A549 (cell line): ENCODE data around the gene ANLN.

Experiments used
- CBX8 ChIP-seq: fragments of 200-600 bp; sonication (generic); IDR thresholded peaks from 2 replicates; pipeline ENCODE4 v1.6.1; 2016
- CEBPB ChIP-seq, 2 experiments: fragments of >200 bp in 1 of 2; sonication (Bioruptor Twin) in 1 of 2; formaldehyde crosslinking in 1 of 2; IDR thresholded peaks; 2 replicates each; pipeline ENCODE4 v1.6.1; 2012 to 2016
- EP300 ChIP-seq, 2 experiments: fragments of >200 bp; sonication (Bioruptor Twin); formaldehyde crosslinking; IDR thresholded peaks; 2 replicates in 1 of 2; 3 replicates in 1 of 2; pipeline ENCODE4 v1.6.1; 2016 to 2017
- RAD21 ChIP-seq, 2 experiments: fragments of >200 bp in 1 of 2; sonication (Bioruptor Twin) in 1 of 2; formaldehyde crosslinking in 1 of 2; IDR thresholded peaks in 1 of 2; conservative IDR thresholded peaks in 1 of 2; 2 replicates in 1 of 2; 3 replicates in 1 of 2; pipeline ENCODE4 v1.6.1; 2012 to 2018; ENCODE audit warnings: inconsistent platforms in 1 of 2

- TF ChIP-seq RAD21 (conservative IDR thresholded peaks at IDR 0.05 in 1 of 2, IDR thresholded peaks at IDR 0.05 in 1 of 2) (no peak), EP300 (IDR thresholded peaks at IDR 0.05) (no peak), CEBPB (IDR thresholded peaks at IDR 0.05) (no peak), CBX8 (no peak)
These were observed 66.9 kb downstream of the ANLN start for GRCh38 chr7:36456548-36456947.
